Spleen (tissue), 11 donors: Measurements from ENCODE around the gene NFATC2. TPM values are rescaled to one million over a fixed set of nuclear protein-coding genes. Genes with fewer than 3 reads are reported as not detected.

ENCODE experiments used
- DNase-seq: peaks from one replicate; pipeline ENCODE4 v3.0.0-alpha.2; 2020
- H3K27ac ChIP-seq, 8 donors: fragments of 200-600 bp; sonication (generic) in 7 of 8; 1 replicate in 4 of 8; 2 replicates in 4 of 8; pipeline versions ENCODE4 v1.5.0 to v1.8.0; 2016 to 2021; ENCODE audit warnings: inconsistent platforms in 4 of 8, mild to moderate bottlenecking in 4 of 8, moderate library complexity in 1 of 8
- H3K27me3 ChIP-seq, 7 donors: fragments of 200-600 bp; sonication (generic) in 6 of 7; replicated peaks in 1 of 7; 1 replicate in 4 of 7; 2 replicates in 3 of 7; pipeline versions ENCODE4 v1.5.0 to v1.8.0; 2016 to 2021; ENCODE audit warnings: inconsistent platforms in 3 of 7, mild to moderate bottlenecking in 1 of 7
- H3K36me3 ChIP-seq, 6 donors: fragments of 200-600 bp; sonication (generic) in 5 of 6; 1 replicate in 4 of 6; 2 replicates in 2 of 6; pipeline versions ENCODE4 v1.5.0 to v1.8.0; 2016 to 2021; ENCODE audit warnings: inconsistent platforms in 2 of 6
- H3K4me1 ChIP-seq, 6 donors: fragments of 200-600 bp; sonication (generic) in 5 of 6; 1 replicate in 3 of 6; 2 replicates in 3 of 6; pipeline versions ENCODE4 v1.5.0 to v1.8.0; 2016 to 2021; ENCODE audit warnings: inconsistent platforms in 3 of 6
- H3K4me3 ChIP-seq, 8 donors: fragments of 200-600 bp; sonication (generic) in 7 of 8; 1 replicate in 4 of 8; 2 replicates in 4 of 8; pipeline versions ENCODE4 v1.5.0 to v1.8.0; 2016 to 2021; ENCODE audit warnings: inconsistent platforms in 4 of 8, mild to moderate bottlenecking in 4 of 8, moderate library complexity in 2 of 8
- H3K9me3 ChIP-seq, 8 donors: fragments of 200-600 bp; sonication (generic) in 7 of 8; 1 replicate in 4 of 8; 2 replicates in 4 of 8; pipeline versions ENCODE4 v1.5.0 to v1.8.0; 2016 to 2021; ENCODE audit warnings: inconsistent platforms in 4 of 8
- POLR2A ChIP-seq, 3 donors: fragments of 450-650 bp; IDR thresholded peaks; one replicate each; pipeline ENCODE4 v1.5.1; 2017; ENCODE audit warnings: antibody characterized with exemption in 3 of 3, mild to moderate bottlenecking in 1 of 3
- POLR2AphosphoS5 ChIP-seq, 3 donors: sonication (generic); formaldehyde crosslinking; IDR thresholded peaks; one replicate each; pipeline ENCODE4 v1.5.1; 2017; ENCODE audit warnings: antibody characterized with exemption in 3 of 3
- WGBS, 5 donors: extraction: QIAGEN DNeasy Blood & Tissue Kit in 3 of 5; methylation state at CpG; one replicate each; pipeline versions ENCODE4 v1.1.5 to v1.1.7; 2013 to 2018; 5-methylcytosine and 5-hydroxymethylcytosine counted together
- intact Hi-C: fragments of 100-400 bp; cut with DNase I; formaldehyde crosslinking; loops from one replicate; pipeline ENCODE4 v1.15.0; 2023; ENCODE audit warnings: low total_unique reads
- polyA plus RNA-seq, 3 donors: library from polyadenylated mRNA; stranded (reverse); fragments of 200-250 nt; gene quantifications; one replicate each; pipeline ENCODE4 v1.2.1, GENCODE V29; 2013
- total RNA-seq, 7 donors: library from RNA; depleted of rRNA in 3 of 7; stranded (reverse); fragments of >200 nt in 3 of 7; fragmentation: NEBNext Ultra II Directional in 4 of 7; extraction: Animal tissue kit (Norgen Biotek cat#: 25700) in 4 of 7; gene quantifications; one replicate each; pipeline versions ENCODE4 v1.1.0 to v1.2.1, GENCODE V29; 2016 to 2021
- TF ChIP-seq, protein P1 (sequence below), 11 experiments: fragments of 200-600 bp in 7 of 11; fragments of 450-650 bp in 4 of 11; sonication (generic) in 4 of 11; IDR thresholded peaks in 8 of 11; conservative IDR thresholded peaks in 3 of 11; 1 replicate in 7 of 11; 2 replicates in 4 of 11; pipeline versions ENCODE4 v1.4.0 to v1.8.0; 2016 to 2021; ENCODE audit warnings: antibody characterized with exemption in 11 of 11, inconsistent platforms in 4 of 11, mild to moderate bottlenecking in 1 of 11
- donor health status: healthy with polysubstance abuse.
- donor health status: DM: no; HTN: no; CAD: no; lungs with moderate emphysema.
- donor health status: DM: no; HTN: no; CAD: no.
- donor health status: Bipolar disorder and iron deficiency.
- donor health status: healthy.
- donor health status: DM: no; HTN: no; CAD: no.
- donor health status: DM: yes; HTN: yes; CAD: no.

NFATC2 gene
- total and polyA plus RNA-seq, 10 donors: 6.5 to 42.9 (median 34.5) TPM

- DNase-seq: no peak
- Histone ChIP-seq H3K27ac (peak overlapping the region in 4 of 8 donors; percentile 15 to 57 (median 44)), H3K4me1 (peaks cover 6 to 59% (median 35%) of the 10 kb centered on the region in 6 donors), H3K36me3 (peaks cover 0 to 43% (median 16%) of the 10 kb centered on the region in 6 donors), H3K9me3 (no peaks in the 10 kb centered on the region), H3K4me3 (no peak overlapping the region), H3K27me3 (no peaks in the 10 kb centered on the region)
- 87 to 98% (median 95%) methylated on average over 2 of the region's 2 CpGs for WGBS, 5 donors
- intact Hi-C loops: no loop called here
- TF ChIP-seq POLR2A (IDR thresholded peaks at IDR 0.05) (no peak), POLR2AphosphoS5 (IDR thresholded peaks at IDR 0.05) (no peak)
- TF ChIP-seq, protein P1, sequence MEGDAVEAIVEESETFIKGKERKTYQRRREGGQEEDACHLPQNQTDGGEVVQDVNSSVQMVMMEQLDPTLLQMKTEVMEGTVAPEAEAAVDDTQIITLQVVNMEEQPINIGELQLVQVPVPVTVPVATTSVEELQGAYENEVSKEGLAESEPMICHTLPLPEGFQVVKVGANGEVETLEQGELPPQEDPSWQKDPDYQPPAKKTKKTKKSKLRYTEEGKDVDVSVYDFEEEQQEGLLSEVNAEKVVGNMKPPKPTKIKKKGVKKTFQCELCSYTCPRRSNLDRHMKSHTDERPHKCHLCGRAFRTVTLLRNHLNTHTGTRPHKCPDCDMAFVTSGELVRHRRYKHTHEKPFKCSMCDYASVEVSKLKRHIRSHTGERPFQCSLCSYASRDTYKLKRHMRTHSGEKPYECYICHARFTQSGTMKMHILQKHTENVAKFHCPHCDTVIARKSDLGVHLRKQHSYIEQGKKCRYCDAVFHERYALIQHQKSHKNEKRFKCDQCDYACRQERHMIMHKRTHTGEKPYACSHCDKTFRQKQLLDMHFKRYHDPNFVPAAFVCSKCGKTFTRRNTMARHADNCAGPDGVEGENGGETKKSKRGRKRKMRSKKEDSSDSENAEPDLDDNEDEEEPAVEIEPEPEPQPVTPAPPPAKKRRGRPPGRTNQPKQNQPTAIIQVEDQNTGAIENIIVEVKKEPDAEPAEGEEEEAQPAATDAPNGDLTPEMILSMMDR (IDR thresholded peaks at IDR 0.05 in 8 of 11, conservative IDR thresholded peaks at IDR 0.05 in 3 of 11): no peak
Observed at GRCh38 chr20:51438136-51438535, 104.4 kb downstream of the NFATC2 start.

DNA sequence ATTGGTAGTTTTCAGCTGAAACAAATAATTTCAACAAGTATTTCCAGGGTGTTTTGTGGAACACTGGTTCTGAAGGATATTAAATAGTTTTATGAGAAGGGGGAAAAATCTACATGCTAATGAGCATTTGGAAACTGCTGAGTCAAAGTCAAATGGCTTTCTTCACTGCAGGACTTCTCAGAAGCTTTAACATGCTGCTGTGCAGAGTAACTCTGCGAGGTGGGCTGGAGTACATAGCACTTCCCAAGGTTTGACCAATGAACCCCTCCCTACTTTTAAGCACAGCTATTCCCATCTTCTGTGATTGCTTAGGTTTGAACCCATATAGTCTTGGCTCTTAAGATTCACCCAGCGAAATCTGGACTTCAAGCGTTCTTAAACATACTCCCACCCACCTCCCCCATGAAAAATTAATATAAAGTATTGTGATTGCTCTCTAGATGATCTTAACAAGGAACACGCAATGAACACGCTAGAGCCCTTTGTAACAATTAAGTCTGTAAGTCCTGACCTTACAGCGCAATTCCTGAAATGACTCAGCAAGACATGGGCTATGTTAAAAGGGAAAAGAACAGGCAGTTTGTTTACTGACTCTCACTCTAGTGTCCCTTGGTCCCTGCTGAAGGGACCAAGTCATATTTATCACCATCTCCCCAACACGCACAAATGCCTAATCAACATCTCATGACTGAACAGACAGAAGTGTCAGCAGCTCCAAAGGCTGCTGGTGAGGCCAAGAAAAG, 105.2 kb downstream of the NFATC2 start:
- H3K9me3 ChIP-seq: no peaks in the 10 kb centered on the region
- peaks cover 6 to 56% (median 34%) of the 10 kb centered on the region in 6 donors for H3K4me1 ChIP-seq
- no peaks in the 10 kb centered on the region for H3K27me3 ChIP-seq
- peaks cover 0 to 51% (median 23%) of the 10 kb centered on the region in 6 donors for H3K36me3 ChIP-seq
- H3K4me3 ChIP-seq: no peak overlapping the region
- intact Hi-C loops: no loop called here
- H3K27ac ChIP-seq: peak overlapping the region in 4 of 8 donors; percentile 15 to 57 (median 44)
- TF ChIP-seq, protein P1 (IDR thresholded peaks at IDR 0.05 in 8 of 11, conservative IDR thresholded peaks at IDR 0.05 in 3 of 11): no peak
- 84 to 88% (median 85%) methylated on average over 7 of the region's 7 CpGs for WGBS, 5 donors
- DNase-seq: no peak

DNA sequence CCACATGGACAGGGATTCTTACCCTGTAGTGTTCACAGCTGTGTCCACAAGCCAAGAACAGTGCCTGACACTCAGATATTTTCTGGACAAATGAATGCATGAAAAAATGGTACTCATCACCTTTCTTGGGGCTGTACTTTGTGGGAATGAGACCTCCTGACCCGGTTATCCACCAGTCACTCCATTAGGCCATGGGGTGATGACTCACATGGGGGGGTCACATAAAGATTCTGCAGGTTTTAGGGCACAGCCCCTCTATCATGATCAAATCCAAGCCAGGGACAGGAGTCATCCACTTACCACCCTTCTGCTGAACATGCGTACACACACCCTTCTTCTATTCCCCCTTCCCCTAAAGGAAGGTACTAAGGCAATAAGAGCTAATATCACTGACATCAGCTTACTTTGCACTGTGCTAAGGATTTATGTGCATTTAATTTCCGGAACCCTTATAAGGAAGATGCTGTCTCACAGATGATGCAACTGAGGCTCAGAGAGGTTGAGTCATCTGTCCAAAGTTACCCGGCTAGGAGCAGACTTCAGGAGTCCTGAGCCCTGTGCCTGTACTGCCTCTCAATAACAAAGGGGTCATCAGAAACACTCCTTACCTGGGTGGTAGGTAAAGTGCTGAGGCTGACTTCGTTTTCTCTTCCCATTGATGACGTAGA, 107.8 kb downstream of the NFATC2 start:
- no peak overlapping the region for H3K4me3 ChIP-seq
- WGBS, 5 donors: 79 to 95% (median 88%) methylated on average over 6 of the region's 6 CpGs
- no peak overlapping the region for H3K27ac ChIP-seq
- intact Hi-C loops: no loop called here
- no peaks in the 10 kb centered on the region for H3K27me3 ChIP-seq
- peaks cover 0 to 54% (median 24%) of the 10 kb centered on the region in 6 donors for H3K4me1 ChIP-seq
- no peaks in the 10 kb centered on the region for H3K9me3 ChIP-seq
- TF ChIP-seq, protein P1 (IDR thresholded peaks at IDR 0.05 in 8 of 11, conservative IDR thresholded peaks at IDR 0.05 in 3 of 11): no peak
- no peak for TF ChIP-seq POLR2AphosphoS5 (IDR thresholded peaks at IDR 0.05)
- TF ChIP-seq POLR2A (IDR thresholded peaks at IDR 0.05): no peak
- H3K36me3 ChIP-seq: peaks cover 0 to 72% (median 36%) of the 10 kb centered on the region in 6 donors
- no peak for DNase-seq

- Histone ChIP-seq H3K9me3 (no peaks in the 10 kb centered on the region), H3K4me1 (peaks cover 0 to 54% (median 19%) of the 10 kb centered on the region in 6 donors), H3K27me3 (no peaks in the 10 kb centered on the region), H3K27ac (no peak overlapping the region), H3K36me3 (peaks cover 0 to 77% (median 41%) of the 10 kb centered on the region in 6 donors), H3K4me3 (no peak overlapping the region)
- TF ChIP-seq POLR2A (IDR thresholded peaks at IDR 0.05) (no peak), POLR2AphosphoS5 (IDR thresholded peaks at IDR 0.05) (no peak)
- TF ChIP-seq, protein P1 (IDR thresholded peaks at IDR 0.05 in 8 of 11, conservative IDR thresholded peaks at IDR 0.05 in 3 of 11): no peak
- WGBS, 5 donors: 86 to 97% (median 91%) methylated on average over 2 of the region's 2 CpGs
- intact Hi-C loops: no loop called here
- no peak for DNase-seq
Observed at GRCh38 chr20:51434026-51434425, 108.5 kb downstream of the NFATC2 start.
